MM.1S (cell line): ENCODE measurements around the gene NCOA5.

Experiments
- DNase-seq: peaks from one replicate; pipeline ENCODE4 v3.0.0-alpha.2; 2015
- H2AFZ ChIP-seq: fragments of 300-600 bp; sonication (generic); 2 replicates; pipeline ENCODE4 v1.6.0; 2016; ENCODE audit warnings: antibody characterized with exemption, low read length
- H3F3A ChIP-seq: fragments of 300-600 bp; sonication (generic); 2 replicates; pipeline ENCODE4 v1.6.1; 2016; ENCODE audit warnings: mild to moderate bottlenecking, antibody characterized with exemption, low read length, moderate library complexity, mixed read lengths; ENCODE audit not compliant: insufficient read depth
- H3K27ac ChIP-seq: fragments of 300-600 bp; sonication (generic); 2 replicates; pipeline ENCODE4 v1.5.1; 2016; ENCODE audit warnings: mild to moderate bottlenecking, low read length
- H3K27me3 ChIP-seq: fragments of 300-600 bp; sonication (generic); replicated peaks from 2 replicates; pipeline ENCODE4 v1.6.0; 2016; ENCODE audit warnings: low read length; ENCODE audit not compliant: insufficient read depth
- H3K36me3 ChIP-seq: fragments of 300-600 bp; sonication (generic); replicated peaks from 2 replicates; pipeline ENCODE4 v1.6.1; 2016; ENCODE audit warnings: mild to moderate bottlenecking, low read length, mixed read lengths; ENCODE audit not compliant: insufficient read depth
- H3K4me1 ChIP-seq: fragments of 300-600 bp; sonication (generic); 2 replicates; pipeline ENCODE4 v1.6.1; 2016; ENCODE audit warnings: low read length, mixed read lengths
- H3K4me2 ChIP-seq: fragments of 300-600 bp; sonication (generic); 2 replicates; pipeline ENCODE4 v1.6.0; 2016; ENCODE audit warnings: low read depth, low read length
- H3K4me3 ChIP-seq: fragments of 300-600 bp; sonication (generic); 2 replicates; pipeline ENCODE4 v1.5.1; 2016; ENCODE audit warnings: low read length, mixed read lengths
- H3K79me2 ChIP-seq: fragments of 300-600 bp; sonication (generic); 2 replicates; pipeline ENCODE4 v1.6.1; 2016; ENCODE audit warnings: mixed run types, low read length, mixed read lengths
- H3K9ac ChIP-seq: fragments of 300-600 bp; sonication (generic); 2 replicates; pipeline ENCODE4 v1.6.1; 2016; ENCODE audit warnings: low read length, mixed read lengths
- H3K9me2 ChIP-seq: fragments of 300-600 bp; sonication (generic); replicated peaks from 2 replicates; pipeline ENCODE4 v1.6.1; 2016; ENCODE audit warnings: mild to moderate bottlenecking, low read length, mixed read lengths; ENCODE audit not compliant: insufficient read depth
- H3K9me3 ChIP-seq: fragments of 300-600 bp; sonication (generic); replicated peaks from 2 replicates; pipeline ENCODE4 v1.6.1; 2016; ENCODE audit warnings: mild to moderate bottlenecking, low read length, mixed read lengths; ENCODE audit not compliant: insufficient read depth
- H4K20me1 ChIP-seq: fragments of 300-600 bp; sonication (generic); 2 replicates; pipeline ENCODE4 v1.6.1; 2016; ENCODE audit warnings: mild to moderate bottlenecking, low read length, moderate library complexity, mixed read lengths; ENCODE audit not compliant: insufficient read depth
- EZH2 ChIP-seq: fragments of 300-600 bp; sonication (generic); optimal IDR thresholded peaks from 2 replicates; pipeline ENCODE3; 2017; ENCODE audit warnings: low read depth, mild to moderate bottlenecking, antibody characterized with exemption, low read length, mixed read lengths
- EZH2phosphoT487 ChIP-seq: fragments of 300-600 bp; sonication (generic); IDR thresholded peaks from 2 replicates; pipeline ENCODE4 v1.6.1; 2018; ENCODE audit warnings: antibody characterized with exemption, low read length
- TF ChIP-seq, protein P1 (sequence below): fragments of 300-600 bp; sonication (generic); IDR thresholded peaks from 2 replicates; pipeline ENCODE4 v1.5.1; 2016; ENCODE audit warnings: antibody characterized with exemption, low read length, mixed read lengths

NCOA5 gene

DNA sequence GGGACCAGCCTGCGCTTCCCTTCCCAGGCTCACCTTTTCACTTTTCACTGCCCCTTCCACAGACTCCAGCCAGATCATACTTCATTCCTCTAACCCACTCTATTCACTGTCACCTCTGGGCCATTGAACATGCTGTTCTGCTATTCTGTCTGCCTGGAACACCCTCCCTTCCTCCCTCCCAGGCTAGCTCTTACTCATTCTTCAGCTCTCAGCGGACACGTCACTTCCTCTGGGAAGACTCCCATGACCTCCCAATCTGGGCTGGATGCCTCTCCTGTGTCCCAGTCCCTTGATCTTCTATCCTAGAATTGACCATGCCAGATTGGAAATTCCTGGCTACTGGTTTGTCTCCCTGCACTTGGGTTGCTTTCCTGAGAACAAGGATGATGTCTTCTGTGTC, 55.7 kb downstream of the NCOA5 start:
- H3K27me3 ChIP-seq: peaks cover 78% of the 10 kb centered on the region
- no peaks in the 10 kb centered on the region for H3K9me2 ChIP-seq
- no peaks in the 10 kb centered on the region for H3F3A ChIP-seq
- no peak overlapping the region for H3K9ac ChIP-seq
- no peaks in the 10 kb centered on the region for H3K9me3 ChIP-seq
- TF ChIP-seq EZH2 (no peak), EZH2phosphoT487 (no peak)
- TF ChIP-seq, protein P1, sequence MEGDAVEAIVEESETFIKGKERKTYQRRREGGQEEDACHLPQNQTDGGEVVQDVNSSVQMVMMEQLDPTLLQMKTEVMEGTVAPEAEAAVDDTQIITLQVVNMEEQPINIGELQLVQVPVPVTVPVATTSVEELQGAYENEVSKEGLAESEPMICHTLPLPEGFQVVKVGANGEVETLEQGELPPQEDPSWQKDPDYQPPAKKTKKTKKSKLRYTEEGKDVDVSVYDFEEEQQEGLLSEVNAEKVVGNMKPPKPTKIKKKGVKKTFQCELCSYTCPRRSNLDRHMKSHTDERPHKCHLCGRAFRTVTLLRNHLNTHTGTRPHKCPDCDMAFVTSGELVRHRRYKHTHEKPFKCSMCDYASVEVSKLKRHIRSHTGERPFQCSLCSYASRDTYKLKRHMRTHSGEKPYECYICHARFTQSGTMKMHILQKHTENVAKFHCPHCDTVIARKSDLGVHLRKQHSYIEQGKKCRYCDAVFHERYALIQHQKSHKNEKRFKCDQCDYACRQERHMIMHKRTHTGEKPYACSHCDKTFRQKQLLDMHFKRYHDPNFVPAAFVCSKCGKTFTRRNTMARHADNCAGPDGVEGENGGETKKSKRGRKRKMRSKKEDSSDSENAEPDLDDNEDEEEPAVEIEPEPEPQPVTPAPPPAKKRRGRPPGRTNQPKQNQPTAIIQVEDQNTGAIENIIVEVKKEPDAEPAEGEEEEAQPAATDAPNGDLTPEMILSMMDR: no peak
- no peak for DNase-seq
- no peaks in the 10 kb centered on the region for H3K36me3 ChIP-seq
- no peaks in the 10 kb centered on the region for H3K4me1 ChIP-seq
- no peaks in the 10 kb centered on the region for H3K79me2 ChIP-seq
- no peaks in the 10 kb centered on the region for H4K20me1 ChIP-seq
- H3K4me3 ChIP-seq: no peak overlapping the region
- no peak overlapping the region for H3K4me2 ChIP-seq
- no peak overlapping the region for H3K27ac ChIP-seq
- H2AFZ ChIP-seq: no peak overlapping the region

DNA sequence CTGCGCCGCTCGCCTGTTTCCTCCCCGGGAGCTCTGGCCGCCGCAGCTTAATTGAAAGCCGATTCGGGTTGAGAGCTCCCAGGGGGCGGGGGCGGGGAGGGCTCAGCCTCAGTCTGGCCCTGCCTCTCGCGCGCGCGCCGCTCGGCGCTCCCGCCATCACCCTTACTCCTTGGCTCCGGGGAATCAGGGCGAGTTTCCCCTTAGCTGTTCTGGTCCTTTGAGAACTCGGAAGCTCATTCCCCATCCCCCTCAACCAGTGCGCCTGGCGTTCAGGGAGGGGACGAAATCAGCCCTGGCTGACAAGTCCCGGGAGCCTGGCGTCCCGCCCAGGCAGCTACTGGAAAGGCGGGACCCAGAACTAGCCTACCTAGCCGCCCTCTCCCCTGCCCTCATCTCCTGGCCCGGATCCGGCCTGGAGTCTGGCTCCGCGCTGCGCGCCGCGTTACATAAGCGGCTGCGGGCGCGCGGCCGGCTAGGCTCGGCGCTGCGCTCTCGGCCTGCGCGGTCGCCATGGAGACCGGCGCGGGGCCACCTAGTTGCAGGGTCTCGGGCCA, 58.0 kb downstream of the NCOA5 start:
- Histone ChIP-seq H3K9ac (no peak overlapping the region), H3K4me3 (no peak overlapping the region), H2AFZ (no peak overlapping the region), H4K20me1 (no peaks in the 10 kb centered on the region), H3K36me3 (no peaks in the 10 kb centered on the region), H3K4me1 (no peaks in the 10 kb centered on the region), H3K27me3 (peaks cover 87% of the 10 kb centered on the region), H3K27ac (no peak overlapping the region), H3K9me2 (no peaks in the 10 kb centered on the region), H3F3A (no peaks in the 10 kb centered on the region), H3K79me2 (no peaks in the 10 kb centered on the region), H3K9me3 (no peaks in the 10 kb centered on the region), H3K4me2 (no peak overlapping the region)
- TF ChIP-seq, protein P1: no peak
- TF ChIP-seq EZH2: no peak
- DNase-seq: no peak

DNA sequence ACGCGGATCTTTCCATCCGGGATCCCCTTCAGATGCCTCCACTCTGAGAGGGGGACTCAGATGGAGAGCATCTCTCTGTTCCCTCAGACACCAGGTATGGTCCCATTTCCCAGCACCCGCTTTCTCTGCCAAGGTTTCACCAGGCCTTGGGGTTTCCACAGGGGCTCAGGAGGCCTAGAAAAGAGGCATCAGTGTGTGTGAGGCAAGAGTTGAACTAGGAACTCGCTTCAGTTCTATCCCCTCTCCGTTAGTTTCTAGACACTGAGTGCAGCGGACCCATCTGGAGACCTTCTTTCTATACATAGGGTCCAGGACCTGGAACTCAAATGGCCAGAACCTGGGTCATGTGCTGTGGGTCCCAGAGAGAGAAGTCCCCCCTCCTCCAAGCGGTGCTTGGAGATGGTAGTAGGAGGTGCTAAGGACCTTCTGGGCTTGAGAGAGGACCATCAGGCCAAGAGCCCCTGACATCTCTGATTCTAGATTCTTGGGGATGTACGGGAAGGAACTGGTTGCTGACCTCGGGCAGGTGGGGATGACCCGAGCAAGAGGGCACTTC, 58.7 kb downstream of the NCOA5 start:
- Histone ChIP-seq H3K27ac (no peak overlapping the region), H3K9ac (no peak overlapping the region), H3K4me1 (no peaks in the 10 kb centered on the region), H2AFZ (no peak overlapping the region), H3K9me2 (no peaks in the 10 kb centered on the region), H3K4me3 (no peak overlapping the region), H3K79me2 (no peaks in the 10 kb centered on the region), H3K9me3 (no peaks in the 10 kb centered on the region), H4K20me1 (no peaks in the 10 kb centered on the region), H3K27me3 (peaks cover 84% of the 10 kb centered on the region), H3F3A (no peaks in the 10 kb centered on the region), H3K4me2 (no peak overlapping the region), H3K36me3 (no peaks in the 10 kb centered on the region)
- DNase-seq: no peak
- TF ChIP-seq EZH2phosphoT487 (no peak), EZH2 (no peak)
- TF ChIP-seq, protein P1: no peak
